ENCODE measurements around the gene SLC6A9. TPM values are rescaled to one million over a fixed set of nuclear protein-coding genes. Genes with fewer than 3 reads are reported as not detected.

SLC6A9 gene
- 5.4 TPM for total RNA-seq

GRCh38 chr1:44031252-44032169, at the start of gene SLC6A9:
SLC6A9 (minus strand) TSS chr1:44031462; CDS start chr1:44024277, 7,185 bp downstream.

GRCh38 chr1:43991476-43992231, 39.6 kb downstream of the SLC6A9 start, which contains the start of gene CCDC24:
CCDC24 (plus strand) TSS chr1:43991599; CDS start chr1:43991879, 280 bp downstream.

GRCh38 chr1:43978551-43979260, 52.6 kb downstream of the SLC6A9 start, which contains the start of gene B4GALT2:
B4GALT2 (plus strand) TSS chr1:43979210; CDS start chr1:43981161, 1,951 bp downstream.

GRCh38 chr1:43974443-43975248, 56.6 kb downstream of the SLC6A9 start, which contains the start of gene ATP6V0B:
ATP6V0B (plus strand) TSS chr1:43974960; CDS start chr1:43975041, 81 bp downstream.

DNA sequence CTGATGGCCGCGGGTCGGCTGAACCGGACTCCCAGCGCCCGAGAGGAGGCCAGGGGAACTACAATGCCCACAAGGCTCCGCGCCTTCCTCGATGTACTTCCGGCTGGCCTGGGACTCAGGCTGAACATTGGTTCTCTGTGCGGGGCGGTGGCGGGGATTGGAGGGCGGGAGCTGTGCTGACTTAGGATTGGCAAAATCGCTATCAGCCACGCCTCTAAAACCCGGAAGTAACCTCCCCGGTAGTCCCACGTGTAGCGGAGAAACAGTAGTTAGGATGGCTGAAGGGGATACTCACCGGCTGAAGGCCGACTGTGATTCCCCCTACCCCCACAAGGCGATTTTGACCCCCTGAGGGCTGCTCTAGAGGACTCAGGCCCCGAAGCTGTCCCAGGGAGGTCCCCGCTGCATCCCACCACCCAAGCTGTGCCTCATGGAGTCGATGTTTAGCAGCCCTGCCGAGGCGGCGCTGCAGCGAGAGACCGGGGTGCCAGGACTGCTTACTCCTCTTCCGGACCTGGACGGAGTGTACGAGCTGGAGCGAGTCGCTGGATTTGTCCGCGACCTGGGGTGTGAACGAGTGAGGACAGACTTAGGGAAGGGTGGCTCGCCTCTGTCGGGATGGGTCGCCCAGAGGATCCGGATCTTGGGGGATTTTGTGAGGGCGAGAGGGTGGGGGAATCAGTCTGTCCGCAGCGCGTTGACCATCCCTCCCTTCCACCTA, 61.4 kb downstream of the SLC6A9 start, which contains the start of gene DPH2:
Gene DPH2 (plus strand): TSS at position 265 of the 721 bp plus-strand sequence. CDS start 166 bp downstream, at position 431.

Other genes with a start within 250 kb of the SLC6A9 start
- 2.7 TPM for gene ARTN, start 97.7 kb downstream of the SLC6A9 start, total RNA-seq
- 27.8 TPM for gene IPO13, start 84.5 kb downstream of the SLC6A9 start, total RNA-seq
- 24.5 TPM for gene DPH2, start 61.5 kb downstream of the SLC6A9 start, total RNA-seq
- gene ATP6V0B, start 56.5 kb downstream of the SLC6A9 start, total RNA-seq = 93.0 TPM
- 24.7 TPM for gene B4GALT2, start 52.3 kb downstream of the SLC6A9 start, total RNA-seq
- 12.5 TPM for gene CCDC24, start 39.9 kb downstream of the SLC6A9 start, total RNA-seq
- not detected for gene KLF17, start 87.4 kb upstream of the SLC6A9 start, total RNA-seq
- gene KLF18, start 110.2 kb upstream of the SLC6A9 start, total RNA-seq = not detected
- 35.3 TPM for gene DMAP1, start 182.0 kb upstream of the SLC6A9 start, total RNA-seq